Forelimb muscle (tissue), 1 donor: ENCODE data around the gene PFN3. TPM values are rescaled to one million over a fixed set of nuclear protein-coding genes. Genes with fewer than 3 reads are reported as not detected.
"Not testable (repeated sequence)": the region's sequence is repeated elsewhere in the genome, so short reads cannot be mapped to it uniquely, and the experiment has no call there.

Experiments
- DNase-seq: peaks from one replicate; pipeline ENCODE4 v3.0.0-alpha.2; 2013; ENCODE audit warnings: low read depth
- polyA plus RNA-seq: library from polyadenylated mRNA; unstranded; fragments of 120-200 nt; gene quantifications from one replicate; pipeline ENCODE4 v1.2.1, GENCODE V29; 2013; ENCODE audit not compliant: insufficient read length

The PFN3 gene
- polyA plus RNA-seq, 1 donor: not detected

GRCh38 chr5:177361418-177362291, 38.8 kb downstream of the PFN3 start:
- DNase-seq: no peak

GRCh38 chr5:177360740-177361139, 39.7 kb downstream of the PFN3 start:
- not testable (repeated sequence) for DNase-seq

GRCh38 chr5:177359860-177360259, 40.6 kb downstream of the PFN3 start:
- no peak for DNase-seq

- no peak for DNase-seq
Observed at GRCh38 chr5:177359451-177359851, 41.0 kb downstream of the PFN3 start.

GRCh38 chr5:177358370-177358819, 42.1 kb downstream of the PFN3 start:
- DNase-seq: no peak

GRCh38 chr5:177357459-177358351, 42.8 kb downstream of the PFN3 start, which contains the start of gene RGS14:
Gene RGS14, plus strand, starts transcription at chr5:177357924. Its CDS starts 101 bp downstream, at chr5:177358025.
- DNase-seq: no peak

- DNase-seq: no peak
Observed at GRCh38 chr5:177357146-177357458, 43.4 kb downstream of the PFN3 start.

GRCh38 chr5:177356746-177357145, 43.7 kb downstream of the PFN3 start:
- DNase-seq: no peak

GRCh38 chr5:177355868-177356168, 44.6 kb downstream of the PFN3 start:
- no peak for DNase-seq

- no peak for DNase-seq
Observed at GRCh38 chr5:177355162-177355867, 45.1 kb downstream of the PFN3 start.

- DNase-seq: no peak
Observed at GRCh38 chr5:177354711-177355110, 45.8 kb downstream of the PFN3 start.

- DNase-seq: no peak
Observed at GRCh38 chr5:177354256-177354655, 46.2 kb downstream of the PFN3 start.

GRCh38 chr5:177353093-177353492, 47.4 kb downstream of the PFN3 start:
- no peak for DNase-seq

GRCh38 chr5:177351392-177352329, 48.8 kb downstream of the PFN3 start, which contains the start of gene LMAN2:
Gene LMAN2, minus strand, starts transcription at chr5:177351668. Its CDS starts 21 bp downstream, at chr5:177351647.
- DNase-seq: peak; percentile 96

- DNase-seq: no peak
Observed at GRCh38 chr5:177350776-177351391, 49.6 kb downstream of the PFN3 start.

Other genes with a start within 250 kb of the PFN3 start
- gene RAB24, start 96.9 kb downstream of the PFN3 start, polyA plus RNA-seq: 27.1 TPM
- 73.8 TPM for gene PRELID1, start 96.9 kb downstream of the PFN3 start, polyA plus RNA-seq
- gene MXD3, start 88.8 kb downstream of the PFN3 start, polyA plus RNA-seq: 19.0 TPM
- 65.7 TPM for gene LMAN2, start 49.0 kb downstream of the PFN3 start, polyA plus RNA-seq
- 17.4 TPM for gene RGS14, start 42.7 kb downstream of the PFN3 start, polyA plus RNA-seq
- not detected for gene SLC34A1, start 16.2 kb downstream of the PFN3 start, polyA plus RNA-seq
- 0.52 TPM for gene F12, start 8.9 kb upstream of the PFN3 start, polyA plus RNA-seq
- gene GRK6, start 26.0 kb upstream of the PFN3 start, polyA plus RNA-seq: 16.5 TPM
- 0.44 TPM for gene PRR7, start 46.2 kb upstream of the PFN3 start, polyA plus RNA-seq
- gene DBN1, start 73.0 kb upstream of the PFN3 start, polyA plus RNA-seq: 233 TPM
- gene PDLIM7, start 96.9 kb upstream of the PFN3 start, polyA plus RNA-seq: 359 TPM
- gene DOK3, start 109.2 kb upstream of the PFN3 start, polyA plus RNA-seq: 6.3 TPM
- 46.9 TPM for gene DDX41, start 116.3 kb upstream of the PFN3 start, polyA plus RNA-seq
- 49.7 TPM for gene FAM193B, start 153.9 kb upstream of the PFN3 start, polyA plus RNA-seq
- 111 TPM for gene TMED9, start 191.5 kb upstream of the PFN3 start, polyA plus RNA-seq
- gene B4GALT7, start 199.5 kb upstream of the PFN3 start, polyA plus RNA-seq: 17.8 TPM